Measurements from ENCODE around the gene CALB2.

The CALB2 gene

GRCh38 chr16:71389330-71389729 lies 30.8 kb downstream of the CALB2 start:
- no peak for DNase-seq

GRCh38 chr16:71396594-71396993 lies 38.1 kb downstream of the CALB2 start:
- DNase-seq = no peak

GRCh38 chr16:71399801-71400563 lies 41.5 kb downstream of the CALB2 start:
- no peak for DNase-seq

- no peak for DNase-seq
Observed at GRCh38 chr16:71402007-71402406, 43.5 kb downstream of the CALB2 start.

GRCh38 chr16:71402674-71403073 lies 44.2 kb downstream of the CALB2 start:
- DNase-seq = no peak

DNA sequence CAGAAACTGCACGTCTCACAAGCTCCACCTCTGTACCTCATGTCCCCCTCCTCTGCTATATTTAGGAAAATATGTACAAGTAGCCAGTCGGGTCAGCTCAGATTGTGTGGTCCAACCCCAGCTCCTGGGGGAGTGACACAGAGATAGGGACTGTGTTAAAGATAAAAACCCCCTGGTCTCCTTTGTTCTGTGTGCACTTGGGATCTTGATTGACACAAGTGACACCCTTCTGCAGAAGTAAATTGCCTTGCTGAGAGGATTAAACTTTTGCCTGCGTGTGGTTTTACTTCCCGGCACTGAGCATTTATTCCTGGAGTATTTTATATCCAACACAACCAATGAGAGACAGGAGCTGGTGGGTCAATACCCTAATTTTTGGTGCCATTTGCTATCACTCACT lies 45.8 kb downstream of the CALB2 start:
- no peak for DNase-seq

DNA sequence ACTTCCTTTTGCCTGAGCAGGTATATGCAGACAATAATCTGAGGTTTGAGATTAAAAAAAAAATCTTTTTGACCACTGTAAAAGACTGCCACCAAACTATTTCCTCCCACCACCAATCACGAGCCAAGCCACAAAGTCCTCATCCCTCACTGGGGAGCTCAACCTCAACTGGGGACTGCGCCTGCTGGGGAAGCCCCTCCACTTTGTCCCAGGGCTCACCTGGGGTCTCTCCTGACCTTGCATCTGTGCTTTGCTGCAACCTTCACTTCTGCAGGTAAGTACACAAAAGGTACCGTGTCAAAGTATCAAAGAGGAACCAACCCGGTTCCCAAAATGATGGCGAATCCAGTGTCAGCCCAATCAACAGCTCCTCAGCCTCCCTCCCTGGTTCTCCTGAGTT lies 47.8 kb downstream of the CALB2 start:
- no peak for DNase-seq

DNA sequence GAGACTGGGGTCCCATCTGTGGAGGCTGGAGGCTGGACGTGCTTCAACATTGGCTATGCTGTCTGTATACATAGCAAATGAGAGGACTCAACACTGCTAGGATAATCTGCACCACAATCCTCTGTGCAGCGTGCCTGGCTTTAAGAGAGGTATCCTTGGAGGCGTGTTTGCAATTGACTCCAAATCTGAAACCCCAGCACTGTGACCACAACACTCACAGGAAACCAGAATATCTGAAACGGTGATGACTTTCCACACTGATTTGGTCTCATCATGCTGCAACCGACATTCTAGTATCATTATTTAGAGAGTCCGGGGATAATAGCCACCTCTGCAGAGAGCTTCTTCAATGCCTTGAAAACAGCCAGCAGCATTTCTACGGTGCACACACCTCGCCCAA lies 48.2 kb downstream of the CALB2 start:
- DNase-seq = no peak

DNA sequence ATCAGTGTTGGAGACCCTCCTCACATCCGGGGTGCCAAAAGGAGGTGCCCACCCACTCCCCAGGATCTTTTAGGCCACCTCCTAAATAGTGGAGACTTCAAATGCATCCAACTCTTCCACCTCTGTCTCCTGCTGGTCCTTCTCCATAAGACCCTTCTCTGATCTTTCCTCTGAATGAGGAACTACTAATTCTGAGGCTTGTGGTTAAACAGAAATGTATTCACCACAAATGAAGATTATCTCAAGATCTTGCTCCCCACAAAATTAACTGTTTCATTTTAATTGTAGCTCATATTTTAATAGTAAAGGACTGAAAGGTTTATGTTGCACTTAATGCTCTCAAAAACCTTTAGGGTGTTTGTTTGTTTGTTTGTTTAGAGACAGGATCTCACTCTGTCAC lies 49.2 kb downstream of the CALB2 start:
- no peak for DNase-seq

GRCh38 chr16:71408536-71408935 lies 50.0 kb downstream of the CALB2 start:
- DNase-seq = no peak

DNA sequence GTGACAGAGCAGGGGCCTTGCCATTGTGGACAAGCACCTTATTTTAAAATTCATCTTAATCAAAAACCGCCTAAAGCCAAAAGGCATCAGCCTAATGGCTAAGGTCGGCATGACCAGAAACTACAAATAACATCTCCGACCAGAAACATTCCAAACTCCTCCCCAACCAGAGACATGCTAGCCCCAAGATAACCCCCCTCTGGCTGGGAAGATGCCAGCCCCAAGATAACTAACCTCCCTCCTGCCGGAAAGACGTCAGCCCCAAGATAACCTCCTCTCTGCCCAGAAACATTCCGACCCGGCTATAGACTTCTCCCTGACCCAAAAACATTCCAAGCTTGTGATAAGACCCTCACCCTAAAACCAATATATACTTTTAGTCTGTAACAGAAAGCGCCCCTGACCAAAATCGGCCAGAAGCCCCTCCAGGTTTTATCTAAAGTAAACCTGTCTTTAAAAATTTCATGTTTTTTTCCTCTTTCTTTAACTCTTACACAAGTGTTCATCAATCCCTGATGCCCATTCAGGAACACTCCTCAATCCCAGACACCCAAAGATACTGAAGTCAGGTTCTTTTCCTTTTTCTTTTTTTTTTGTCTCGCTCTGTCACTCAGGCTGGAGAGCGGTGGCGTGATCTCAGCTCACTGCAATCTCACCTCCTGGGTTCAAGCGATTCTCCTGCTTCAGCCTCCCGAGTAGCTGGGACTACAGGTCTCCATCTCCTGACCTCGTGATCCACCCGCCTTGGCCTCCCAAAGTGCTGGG lies 50.7 kb downstream of the CALB2 start:
- no peak for DNase-seq

DNA sequence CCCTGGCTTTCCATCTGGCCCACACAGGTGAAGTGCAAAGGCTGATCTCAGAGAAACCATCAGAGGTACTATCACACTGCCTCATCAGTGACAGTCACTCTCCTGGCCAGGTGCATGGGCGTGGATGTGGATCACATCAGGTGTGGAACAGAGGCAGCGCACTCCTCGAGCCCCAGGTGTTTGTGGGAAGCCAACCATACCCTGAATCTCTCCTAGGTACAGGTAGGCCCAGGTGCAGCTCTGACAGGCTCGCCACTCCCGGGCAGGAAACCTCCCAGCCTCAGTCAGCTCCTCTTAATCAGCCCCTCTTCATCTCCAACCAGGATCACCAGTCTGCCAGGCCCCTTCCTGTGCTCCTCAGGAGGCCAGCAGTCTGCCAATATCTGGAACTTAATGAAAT lies 51.6 kb downstream of the CALB2 start:
- DNase-seq = no peak

DNA sequence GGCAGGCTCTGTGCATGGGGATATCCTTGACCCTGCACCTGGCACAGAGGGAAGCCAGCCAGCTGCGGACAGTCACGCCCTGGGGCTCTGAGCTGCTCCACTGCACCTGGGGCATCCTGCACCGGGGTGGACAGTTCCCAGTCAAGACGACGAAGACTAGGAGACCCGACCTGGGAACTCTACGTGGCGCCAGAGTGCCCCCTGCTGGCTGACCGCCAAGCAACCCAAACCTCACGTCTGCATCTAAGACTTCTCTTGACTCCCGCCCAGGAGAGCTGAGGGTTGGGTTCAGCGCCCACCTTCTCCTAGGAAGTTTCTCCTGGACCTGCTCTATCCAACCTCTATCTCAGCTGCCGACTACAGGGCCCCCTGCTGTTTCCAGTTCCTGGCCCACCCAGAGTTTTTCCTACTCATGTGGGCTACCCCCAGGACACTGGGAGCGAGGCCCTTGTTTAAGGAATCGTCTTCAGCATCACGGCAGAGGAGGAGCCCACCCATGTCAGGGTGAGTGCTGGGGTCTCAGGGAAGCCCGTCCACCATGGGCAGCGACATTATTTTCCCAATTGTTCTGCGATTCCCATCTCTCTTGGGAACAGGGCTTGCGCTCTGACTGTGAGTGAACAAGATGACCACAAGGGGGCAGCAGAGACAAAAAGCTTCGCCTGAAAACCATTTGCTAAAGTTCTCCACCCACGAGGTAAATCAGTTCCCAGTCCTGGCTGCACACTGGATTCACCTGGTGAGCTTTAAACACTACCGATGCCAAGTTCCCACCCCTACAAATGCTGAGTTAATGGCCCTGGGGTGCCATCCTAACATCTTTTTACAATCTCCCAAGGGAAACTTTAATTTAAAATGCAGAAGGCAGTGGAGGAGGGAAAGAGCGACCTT lies 54.0 kb downstream of the CALB2 start:
- DNase-seq = peak in 1 of 2 experiments; percentile 50

- DNase-seq = no peak
Observed at GRCh38 chr16:71413341-71413740, 54.8 kb downstream of the CALB2 start.

GRCh38 chr16:71414038-71414437 lies 55.5 kb downstream of the CALB2 start:
- DNase-seq = no peak

GRCh38 chr16:71421911-71422310 lies 63.4 kb downstream of the CALB2 start:
- DNase-seq = peak in 1 of 2 experiments; percentile 10

GRCh38 chr16:71423016-71423415 lies 64.5 kb downstream of the CALB2 start:
- DNase-seq = no peak

DNA sequence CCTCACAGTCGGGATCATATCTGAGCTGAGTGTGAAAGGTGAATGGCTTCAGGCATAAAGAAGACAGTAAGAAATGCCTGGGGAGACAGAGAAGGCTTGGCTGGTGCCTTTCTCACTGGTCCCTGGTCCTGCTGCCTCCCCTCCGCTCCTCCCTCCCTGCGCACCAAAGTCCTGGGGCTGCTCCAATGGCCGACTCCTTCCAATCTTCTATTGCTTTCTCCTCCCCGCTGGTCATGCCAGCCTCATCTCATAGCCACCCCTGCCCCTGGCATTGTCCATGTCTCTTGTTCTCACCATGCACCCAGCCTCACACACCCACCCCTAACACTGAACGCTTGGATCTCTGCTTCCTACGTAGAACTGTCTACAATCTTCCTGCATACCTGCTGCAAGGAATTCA lies 65.3 kb downstream of the CALB2 start:
- DNase-seq = no peak

- no peak for DNase-seq
Observed at GRCh38 chr16:71424626-71425025, 66.1 kb downstream of the CALB2 start.

DNA sequence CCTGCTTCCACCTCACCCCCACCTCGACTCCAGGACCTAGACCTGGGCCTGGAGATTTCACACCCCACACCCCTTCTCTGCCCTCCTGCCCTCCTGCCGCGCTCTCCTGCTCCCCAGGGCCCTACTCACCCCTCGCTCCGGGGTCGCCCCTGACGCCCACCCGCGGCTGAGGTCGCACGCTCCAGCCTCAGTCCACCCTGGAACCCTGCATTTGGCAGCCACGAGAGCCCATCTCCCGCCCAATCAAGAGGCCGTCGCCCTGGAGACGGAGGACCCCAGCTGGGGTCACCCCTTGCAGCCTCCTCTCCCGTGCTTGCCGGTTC lies 67.2 kb downstream of the CALB2 start:
- DNase-seq = no peak

DNA sequence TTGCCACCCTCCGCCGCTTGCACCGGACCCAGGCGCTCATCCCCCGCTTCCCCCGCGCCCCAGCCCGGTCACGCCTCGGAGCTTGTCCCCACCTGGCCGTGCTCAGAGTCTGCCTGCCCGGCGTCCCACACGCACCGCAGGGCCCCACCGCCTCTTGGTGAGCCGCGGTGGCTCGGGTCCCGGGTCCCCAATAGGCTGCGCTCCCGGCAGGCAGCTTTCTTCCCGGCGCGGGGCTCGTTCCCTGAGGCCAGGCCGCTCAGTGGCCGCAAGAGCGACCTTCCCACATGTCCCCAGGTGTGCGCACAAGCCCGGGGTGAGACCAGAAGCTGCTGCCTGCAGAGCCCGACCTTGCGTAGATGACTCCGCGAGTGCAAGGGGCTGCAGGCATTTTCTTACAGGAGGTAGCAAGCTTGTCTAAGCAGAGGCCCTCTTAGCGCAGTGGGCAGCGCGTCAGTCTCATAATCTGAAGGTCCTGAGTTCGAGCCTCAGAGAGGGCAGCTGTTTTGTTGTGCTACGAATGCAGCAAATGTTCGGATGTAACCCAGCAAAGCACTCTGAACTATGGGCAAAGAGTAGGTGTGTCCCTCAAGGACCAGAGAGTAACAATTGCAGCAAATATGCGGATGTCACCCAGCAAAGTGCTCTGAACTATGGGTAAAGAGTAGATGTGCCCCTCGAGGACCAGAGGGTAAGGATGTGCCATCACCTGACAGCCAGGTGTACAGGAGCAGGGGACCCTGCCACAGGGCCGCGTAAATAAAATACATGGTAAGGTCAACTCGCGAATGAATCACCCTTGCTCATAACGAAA lies 67.8 kb downstream of the CALB2 start:
- no peak for DNase-seq

DNA sequence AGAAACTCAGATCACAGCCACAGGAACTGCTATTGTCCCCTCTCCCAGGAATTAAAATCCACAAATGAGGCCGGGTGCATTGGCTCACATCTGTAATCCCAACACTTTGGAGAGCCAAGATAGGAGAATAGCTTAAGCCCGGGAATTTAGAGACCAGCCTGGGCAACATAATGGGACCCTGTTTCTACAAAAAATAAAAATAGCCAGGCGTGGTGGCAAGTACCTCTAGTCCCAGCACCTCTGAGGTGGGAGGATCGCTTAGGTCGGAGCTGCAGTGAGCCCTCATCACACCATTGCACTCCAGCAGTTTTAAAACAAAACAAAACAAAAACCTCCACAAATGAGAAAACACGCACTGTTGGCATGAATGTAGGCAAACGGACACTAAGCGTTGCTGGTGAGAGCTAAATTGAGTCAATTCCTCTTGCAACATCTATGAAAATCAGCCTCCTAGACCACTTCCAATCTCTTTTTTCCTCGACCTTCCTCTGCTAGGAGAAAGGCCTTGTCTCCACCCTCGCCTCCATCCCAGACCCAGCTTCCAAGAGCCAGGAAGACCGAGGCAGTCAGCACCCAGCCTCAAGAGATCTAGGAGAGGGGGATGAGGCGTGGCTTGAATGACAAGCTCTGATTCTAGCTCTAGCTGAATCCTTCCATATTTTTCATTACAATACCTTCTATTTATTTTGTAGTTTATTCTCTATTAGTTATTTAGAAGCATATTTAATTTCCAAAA lies 68.5 kb downstream of the CALB2 start:
- no peak for DNase-seq
